PC-9 (cell line): ENCODE data around the gene LYRM2.

ENCODE experiments used
- EZH2 ChIP-seq: fragments of 200-600 bp; sonication (generic); IDR thresholded peaks from 2 replicates; pipeline ENCODE4 v1.8.0; 2017; ENCODE audit warnings: antibody characterized with exemption, low read depth
- TF ChIP-seq, protein P1 (sequence below): fragments of 200-600 bp; sonication (generic); conservative IDR thresholded peaks from 2 replicates; pipeline ENCODE4 v1.6.1; 2017; ENCODE audit warnings: mixed run types, antibody characterized with exemption, mild to moderate bottlenecking, moderate library complexity

DNA sequence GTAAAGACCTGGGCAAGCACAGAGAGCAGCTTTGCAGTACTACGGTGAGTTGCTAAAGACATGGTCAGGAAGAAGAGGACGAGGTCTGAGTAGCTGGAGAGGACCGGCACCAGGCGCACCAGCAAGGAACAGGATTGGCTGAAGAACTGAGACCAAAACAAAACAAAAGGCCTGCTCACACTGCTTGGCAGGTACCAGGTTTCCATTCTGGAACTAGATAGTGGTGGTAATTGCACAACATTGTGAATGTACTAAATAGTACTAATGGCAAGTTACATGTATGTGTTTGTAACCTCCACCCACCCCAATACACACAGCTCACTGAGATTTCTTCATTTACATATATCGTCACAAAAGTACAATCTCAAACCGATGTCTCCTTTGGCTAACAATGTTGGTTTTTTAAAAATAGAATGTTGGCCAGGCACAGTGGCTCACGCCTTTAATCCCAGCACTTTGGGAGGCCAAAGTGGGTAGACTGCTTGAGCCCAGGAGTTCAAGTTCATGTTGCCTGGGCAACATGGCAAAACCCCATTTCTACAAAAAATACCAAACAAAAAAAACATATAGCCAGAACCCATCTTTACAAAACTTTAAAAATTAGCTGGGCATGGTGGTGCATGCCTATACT lies 32.5 kb upstream of the LYRM2 start:
- TF ChIP-seq, protein P1, sequence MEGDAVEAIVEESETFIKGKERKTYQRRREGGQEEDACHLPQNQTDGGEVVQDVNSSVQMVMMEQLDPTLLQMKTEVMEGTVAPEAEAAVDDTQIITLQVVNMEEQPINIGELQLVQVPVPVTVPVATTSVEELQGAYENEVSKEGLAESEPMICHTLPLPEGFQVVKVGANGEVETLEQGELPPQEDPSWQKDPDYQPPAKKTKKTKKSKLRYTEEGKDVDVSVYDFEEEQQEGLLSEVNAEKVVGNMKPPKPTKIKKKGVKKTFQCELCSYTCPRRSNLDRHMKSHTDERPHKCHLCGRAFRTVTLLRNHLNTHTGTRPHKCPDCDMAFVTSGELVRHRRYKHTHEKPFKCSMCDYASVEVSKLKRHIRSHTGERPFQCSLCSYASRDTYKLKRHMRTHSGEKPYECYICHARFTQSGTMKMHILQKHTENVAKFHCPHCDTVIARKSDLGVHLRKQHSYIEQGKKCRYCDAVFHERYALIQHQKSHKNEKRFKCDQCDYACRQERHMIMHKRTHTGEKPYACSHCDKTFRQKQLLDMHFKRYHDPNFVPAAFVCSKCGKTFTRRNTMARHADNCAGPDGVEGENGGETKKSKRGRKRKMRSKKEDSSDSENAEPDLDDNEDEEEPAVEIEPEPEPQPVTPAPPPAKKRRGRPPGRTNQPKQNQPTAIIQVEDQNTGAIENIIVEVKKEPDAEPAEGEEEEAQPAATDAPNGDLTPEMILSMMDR: no peak
- no peak for TF ChIP-seq EZH2
